HepG2 (cell line): ENCODE measurements around the gene VAMP8. TPM values are rescaled to one million over a fixed set of nuclear protein-coding genes. Genes with fewer than 3 reads are reported as not detected.

Source experiments
- ARID4A ChIP-seq: sonication (generic); formaldehyde crosslinking; IDR thresholded peaks from 2 replicates; pipeline ENCODE4 v1.5.0; 2020; ENCODE audit warnings: mild to moderate bottlenecking, missing genetic modification reagents, borderline replicate concordance
- ATAD3A ChIP-seq: sonication (generic); formaldehyde crosslinking; IDR thresholded peaks from 2 replicates; pipeline ENCODE4 v1.4.0; 2020; ENCODE audit warnings: missing genetic modification reagents
- CBX2 ChIP-seq, 2 experiments: fragments of 200-600 bp in 1 of 2; sonication (generic); formaldehyde crosslinking in 1 of 2; IDR thresholded peaks; 2 replicates each; pipeline versions ENCODE4 v1.7.0 to v1.8.1; 2018 to 2022; ENCODE audit warnings: low read depth in 2 of 2, low read length in 1 of 2, mild to moderate bottlenecking in 1 of 2, missing genetic modification reagents in 1 of 2
- E2F1 ChIP-seq: sonication (generic); formaldehyde crosslinking; IDR thresholded peaks from 2 replicates; pipeline ENCODE4 v1.5.0; 2020; ENCODE audit warnings: missing genetic modification reagents
- E2F2 ChIP-seq: sonication (generic); formaldehyde crosslinking; IDR thresholded peaks from 2 replicates; pipeline ENCODE4 v1.4.0; 2020; ENCODE audit warnings: missing genetic modification reagents, borderline replicate concordance
- ELF3 ChIP-seq: IDR thresholded peaks from 2 replicates; pipeline ENCODE4 v1.6.1; 2016; ENCODE audit warnings: missing genetic modification reagents, missing compliant biosample characterization
- HCFC1 ChIP-seq: fragments of 150-350 bp; IDR thresholded peaks from 2 replicates; pipeline ENCODE4 v1.6.1; 2014; ENCODE audit warnings: low read depth, low read length
- HDAC6 ChIP-seq: fragments of 200-600 bp; sonication (generic); IDR thresholded peaks from 2 replicates; pipeline ENCODE4 v1.7.0; 2017; ENCODE audit warnings: mild to moderate bottlenecking, antibody characterized with exemption, low read length, low read depth
- RBAK ChIP-seq: sonication (generic); formaldehyde crosslinking; IDR thresholded peaks from 2 replicates; pipeline ENCODE4 v1.5.1; 2020; ENCODE audit warnings: mild to moderate bottlenecking, missing genetic modification reagents
- SNAPC4 ChIP-seq: sonication (generic); formaldehyde crosslinking; IDR thresholded peaks from 2 replicates; pipeline ENCODE4 v1.4.0; 2020; ENCODE audit warnings: mild to moderate bottlenecking, missing genetic modification reagents
- SOX5 ChIP-seq: IDR thresholded peaks from 2 replicates; pipeline ENCODE4 v1.6.1; 2016; ENCODE audit warnings: borderline replicate concordance
- TFE3 ChIP-seq: IDR thresholded peaks from 2 replicates; pipeline ENCODE4 v1.6.1; 2016
- ZNF549 ChIP-seq: sonication (generic); formaldehyde crosslinking; IDR thresholded peaks from 2 replicates; pipeline ENCODE4 v1.5.0; 2020; ENCODE audit warnings: missing genetic modification reagents
- ZNF7 ChIP-seq: IDR thresholded peaks from 2 replicates; pipeline ENCODE4 v1.6.1; 2016; ENCODE audit warnings: missing biosample characterization, missing genetic modification reagents
- polyA plus RNA-seq, 8 experiments: library from polyadenylated mRNA; depleted of rRNA in 3 of 8; stranded (reverse) in 7 of 8; unstranded in 1 of 8; fragments of >200 nt; fragmentation: Illumina TruSeq in 4 of 8; extraction: Trizol in 4 of 8; gene quantifications; 2 replicates each; pipeline versions ENCODE4 v1.2.1 to v1.2.3, GENCODE V29; 2011 to 2016; ENCODE audit warnings: low read depth in 4 of 8, missing spikeins in 1 of 8, mixed read lengths in 1 of 8; ENCODE audit not compliant: insufficient read depth in 1 of 8
- total RNA-seq, 5 experiments: library from RNA; depleted of rRNA; stranded (reverse); fragments of >200 nt; fragmentation: Illumina TruSeq; extraction: Trizol; gene quantifications; 2 replicates each; pipeline ENCODE4 v1.2.3, GENCODE V29; 2016; ENCODE audit warnings: low read depth in 1 of 5

VAMP8 gene
- total and polyA plus RNA-seq, 2 of the 13 experiments (the other 11 are each of a cell fraction or from before 2014, with no cell fraction given), result 83.3 to 157 TPM

- TF ChIP-seq SNAPC4 (no peak), ATAD3A (CRISPR knock-in tag) (no peak), TFE3 (CRISPR knock-in tag) (no peak), HCFC1 (no peak), E2F2 (CRISPR knock-in tag) (no peak), ELF3 (peak; percentile 95), CBX2 (IDR thresholded peaks at IDR 0.05; ENCODE audit: low read depth, low read length) (no peak), CBX2 (CRISPR knock-in tag; IDR thresholded peaks at IDR 0.05; ENCODE audit: low read depth) (no peak), E2F1 (no peak), ZNF7 (CRISPR knock-in tag) (no peak), RBAK (CRISPR knock-in tag) (peak; percentile 74; the same call in 1 of the 2 replicates), ARID4A (CRISPR knock-in tag) (peak; percentile 42; the same call in 1 of the 2 replicates), SOX5 (CRISPR knock-in tag) (peak; percentile 73), HDAC6 (no peak), ZNF549 (CRISPR knock-in tag) (no peak)
Measured at GRCh38 chr2:85589982-85590791, 12.8 kb downstream of the VAMP8 start (continued).
